A549 treated with RU486 at 1 μM for 4 hours (cell line): ENCODE results near the gene RAB9B. TPM values are rescaled to one million over a fixed set of nuclear protein-coding genes. Genes with fewer than 3 reads are reported as not detected.

Experiments
- total RNA-seq: library from RNA; stranded (reverse); fragments of 200-300 nt; extraction: Qiagen RNA extraction; gene quantifications from 5 replicates; pipeline ENCODE4 v1.2.3, GENCODE V29; 2022; ENCODE audit warnings: low read depth

RAB9B gene, protein sequence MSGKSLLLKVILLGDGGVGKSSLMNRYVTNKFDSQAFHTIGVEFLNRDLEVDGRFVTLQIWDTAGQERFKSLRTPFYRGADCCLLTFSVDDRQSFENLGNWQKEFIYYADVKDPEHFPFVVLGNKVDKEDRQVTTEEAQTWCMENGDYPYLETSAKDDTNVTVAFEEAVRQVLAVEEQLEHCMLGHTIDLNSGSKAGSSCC
- total RNA-seq = 0.03 to 0.05 TPM (median 0.03 TPM) in 3 of 5 replicates, not detected in the others

DNA sequence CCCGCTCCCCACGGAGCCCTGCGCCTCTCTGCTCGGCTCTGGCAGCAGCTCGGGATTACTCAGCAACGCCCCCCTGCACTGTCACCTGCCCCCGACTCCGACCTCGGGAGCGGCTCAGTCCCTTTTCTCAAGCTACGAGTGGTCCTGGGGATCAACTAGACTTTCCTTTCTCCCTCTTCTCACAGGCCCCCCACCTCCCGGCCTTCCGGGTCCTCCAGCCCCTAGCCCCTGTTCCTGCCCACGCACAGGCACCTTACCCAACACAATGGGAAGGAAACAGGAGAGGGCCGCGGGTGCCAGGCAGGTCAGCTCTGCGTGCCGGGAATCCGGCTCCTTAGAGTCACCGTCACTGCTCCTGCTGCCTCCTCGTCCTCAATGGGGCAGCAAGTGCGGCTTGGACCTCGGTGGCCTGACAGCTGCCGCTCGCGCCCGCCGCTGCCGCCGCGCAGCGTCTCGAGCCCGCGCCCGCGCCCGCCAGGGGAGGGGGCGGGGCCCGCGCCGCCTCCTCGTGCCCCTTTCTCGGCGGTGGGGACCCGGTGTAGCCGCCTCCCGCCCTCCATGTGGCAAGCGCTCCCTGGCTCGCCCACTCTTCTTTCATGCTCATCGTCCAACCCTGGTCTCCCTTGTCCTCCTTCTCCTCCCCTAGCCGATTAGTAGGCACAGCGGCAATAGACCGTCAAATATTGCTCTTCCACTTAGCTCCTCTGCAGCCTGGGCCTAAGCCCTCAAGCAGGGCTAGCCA is at the start of gene RAB9B:
RAB9B (minus strand) TSS at position 455 of the 742 bp plus-strand sequence. CDS start 6,473 bp downstream, outside the sequence.

DNA sequence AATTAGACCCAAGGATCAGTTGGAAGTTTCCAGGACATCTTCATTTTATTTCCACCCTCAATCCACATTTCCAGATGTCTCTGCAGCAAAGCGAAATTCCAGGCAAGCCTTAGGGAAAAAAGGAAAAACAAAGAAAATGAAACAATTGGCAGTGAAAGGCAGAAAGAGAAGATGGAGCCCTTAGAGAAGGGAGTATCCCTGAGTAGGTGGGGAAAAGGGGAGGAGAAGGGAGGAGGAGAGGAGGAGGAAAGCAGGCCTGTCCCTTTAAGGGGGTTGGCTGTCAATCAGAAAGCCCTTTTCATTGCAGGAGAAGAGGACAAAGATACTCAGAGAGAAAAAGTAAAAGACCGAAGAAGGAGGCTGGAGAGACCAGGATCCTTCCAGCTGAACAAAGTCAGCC is 55.5 kb downstream of the RAB9B start, which contains the start of gene PLP1:
PLP1 (plus strand) TSS at position 295 of the 400 bp plus-strand sequence. CDS start 156 bp downstream, outside the sequence.

Other genes with a start within 250 kb of the RAB9B start
- gene TCEAL4, start 246.7 kb downstream of the RAB9B start, total RNA-seq = 109 to 166 TPM (median 116 TPM) in 5 replicates
- 15.4 to 24.3 TPM (median 19.7 TPM) in 5 replicates for gene TCEAL3, start 224.3 kb downstream of the RAB9B start, total RNA-seq
- gene TCEAL1, start 203.3 kb downstream of the RAB9B start, total RNA-seq = 36.1 to 50.0 TPM (median 41.7 TPM) in 5 replicates
- gene MORF4L2, start 145.6 kb downstream of the RAB9B start, total RNA-seq = 456 to 1,175 TPM (median 524 TPM) in 5 replicates
- not detected in 5 replicates for gene TMEM31, start 121.3 kb downstream of the RAB9B start, total RNA-seq
- not detected in 5 replicates for gene PLP1, start 55.4 kb downstream of the RAB9B start, total RNA-seq
- gene TMSB15B, start 130.4 kb upstream of the RAB9B start, total RNA-seq = 4.5 to 6.8 TPM (median 4.9 TPM) in 5 replicates
- gene H2BW1, start 181.5 kb upstream of the RAB9B start, total RNA-seq = not detected in 5 replicates
- not detected in 5 replicates for gene H2BW2, start 207.7 kb upstream of the RAB9B start, total RNA-seq
- 0.07 to 0.47 TPM (median 0.23 TPM) in 4 of 5 replicates, not detected in the other for gene TMSB15C, start 244.0 kb upstream of the RAB9B start, total RNA-seq